ENCODE measurements around the gene RASA3. TPM values are rescaled to one million over a fixed set of nuclear protein-coding genes. Genes with fewer than 3 reads are reported as not detected.
A peak's percentile ranks its signal among the peaks of the same experiment; 100 is the strongest.

The RASA3 gene
- total RNA-seq, 6 experiments from 2014 or later = 3.5 to 7.9 (median 4.6) TPM

DNA sequence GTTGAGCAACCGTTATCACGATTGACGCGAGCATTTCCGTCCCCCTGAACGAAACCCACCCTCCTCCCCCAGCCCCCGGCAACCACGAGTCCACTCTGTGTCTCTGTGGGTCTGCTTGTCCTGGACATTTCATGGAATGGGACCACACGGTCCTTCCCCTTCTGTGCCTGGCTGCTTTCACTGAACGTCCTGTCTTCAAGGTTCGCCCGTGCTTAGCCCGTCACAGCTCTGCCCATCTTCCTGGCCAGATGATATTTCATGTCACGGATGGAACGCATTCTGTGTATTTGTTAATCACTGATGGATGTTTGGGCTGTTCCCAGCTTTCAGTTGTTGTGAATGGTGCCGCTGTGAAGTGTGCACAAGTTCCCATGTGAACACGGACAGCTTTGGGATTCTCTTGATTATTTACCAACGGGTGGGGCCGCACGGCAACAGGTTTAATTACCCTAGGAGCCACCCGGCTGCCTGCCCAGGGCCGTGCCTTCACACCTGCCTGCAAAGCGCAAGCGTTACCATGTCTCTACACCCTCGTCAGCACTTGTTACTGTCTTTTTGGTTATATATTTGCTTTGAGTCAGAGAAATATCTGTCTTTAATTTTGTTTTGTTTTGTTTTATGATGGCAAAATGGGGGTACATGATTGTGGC is 42.5 kb downstream of the RASA3 start:
- H3K9me3 ChIP-seq = no peaks in the 10 kb centered on the region
- no peaks in the 10 kb centered on the region for H3K27me3 ChIP-seq
- H3K4me3 ChIP-seq = no peak overlapping the region
- no peak overlapping the region for H3K27ac ChIP-seq
- H3K4me1 ChIP-seq = no peaks in the 10 kb centered on the region
- H3K36me3 ChIP-seq = no peaks in the 10 kb centered on the region
- DNase-seq (peak in 2 of 3 donors; percentile 22), ATAC-seq (no peak)
- WGBS (ENCODE audit: insufficient coverage, low coverage, low lambda C conversion rate, missing lambda C conversion rate) = 84% methylated on average over 18 of the region's 25 CpGs
- TF ChIP-seq POLR2A (IDR thresholded peaks at IDR 0.05) = no peak
- TF ChIP-seq, protein P1, sequence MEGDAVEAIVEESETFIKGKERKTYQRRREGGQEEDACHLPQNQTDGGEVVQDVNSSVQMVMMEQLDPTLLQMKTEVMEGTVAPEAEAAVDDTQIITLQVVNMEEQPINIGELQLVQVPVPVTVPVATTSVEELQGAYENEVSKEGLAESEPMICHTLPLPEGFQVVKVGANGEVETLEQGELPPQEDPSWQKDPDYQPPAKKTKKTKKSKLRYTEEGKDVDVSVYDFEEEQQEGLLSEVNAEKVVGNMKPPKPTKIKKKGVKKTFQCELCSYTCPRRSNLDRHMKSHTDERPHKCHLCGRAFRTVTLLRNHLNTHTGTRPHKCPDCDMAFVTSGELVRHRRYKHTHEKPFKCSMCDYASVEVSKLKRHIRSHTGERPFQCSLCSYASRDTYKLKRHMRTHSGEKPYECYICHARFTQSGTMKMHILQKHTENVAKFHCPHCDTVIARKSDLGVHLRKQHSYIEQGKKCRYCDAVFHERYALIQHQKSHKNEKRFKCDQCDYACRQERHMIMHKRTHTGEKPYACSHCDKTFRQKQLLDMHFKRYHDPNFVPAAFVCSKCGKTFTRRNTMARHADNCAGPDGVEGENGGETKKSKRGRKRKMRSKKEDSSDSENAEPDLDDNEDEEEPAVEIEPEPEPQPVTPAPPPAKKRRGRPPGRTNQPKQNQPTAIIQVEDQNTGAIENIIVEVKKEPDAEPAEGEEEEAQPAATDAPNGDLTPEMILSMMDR (IDR thresholded peaks at IDR 0.05) = no peak
- intact Hi-C loops (cut with DNase I) = no loop called here

DNA sequence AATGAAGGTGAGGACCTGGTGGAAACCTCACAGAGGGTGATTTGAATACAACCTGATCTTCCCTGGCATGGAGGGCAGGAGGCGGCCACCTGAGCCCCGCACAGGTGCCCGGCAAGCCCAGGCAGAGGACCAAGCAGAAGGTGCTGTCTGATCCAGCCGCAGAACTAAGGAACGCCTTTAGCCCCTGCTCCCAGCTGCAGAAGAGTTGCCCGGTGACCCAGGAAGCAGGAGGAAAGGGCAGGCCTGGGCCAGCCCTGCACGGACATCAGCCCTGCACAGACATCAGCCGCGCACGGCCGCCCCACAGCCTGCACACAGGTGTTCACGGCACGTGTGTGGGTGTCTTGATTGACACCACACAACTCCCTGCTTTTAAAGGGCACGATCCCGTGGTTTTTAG is 43.1 kb downstream of the RASA3 start:
- Histone ChIP-seq H3K27ac (no peak overlapping the region), H3K36me3 (no peaks in the 10 kb centered on the region), H3K4me3 (no peak overlapping the region), H3K4me1 (no peaks in the 10 kb centered on the region), H3K27me3 (no peaks in the 10 kb centered on the region), H3K9me3 (no peaks in the 10 kb centered on the region)
- WGBS (ENCODE audit: insufficient coverage, low coverage, low lambda C conversion rate, missing lambda C conversion rate) = 71% methylated on average over 3 of the region's 15 CpGs
- TF ChIP-seq, protein P1 (IDR thresholded peaks at IDR 0.05) = no peak
- no peak for TF ChIP-seq POLR2A (IDR thresholded peaks at IDR 0.05)
- DNase-seq (peak in 2 of 3 donors; percentile 24 to 39), ATAC-seq (no peak)
- intact Hi-C loops (cut with DNase I) = no loop called here

DNA sequence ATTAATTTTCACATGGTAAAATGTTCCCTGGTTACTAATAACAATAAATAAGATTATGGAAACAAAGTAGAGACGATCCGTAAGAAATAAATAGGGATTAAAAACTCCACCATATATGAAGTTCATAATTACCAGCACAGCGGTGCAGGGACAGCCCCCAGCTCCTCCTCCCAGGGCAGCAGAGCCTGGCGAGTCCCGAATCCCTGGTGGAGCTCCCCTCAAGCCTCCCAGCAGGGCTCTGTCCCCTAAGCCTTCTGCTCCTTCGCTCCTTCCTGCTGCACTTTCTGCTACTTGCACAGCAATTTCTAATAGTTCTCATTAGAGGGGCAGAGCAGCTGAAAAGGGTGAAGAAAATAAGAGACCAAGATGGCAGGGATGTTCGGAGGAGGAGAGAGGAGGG is 43.6 kb downstream of the RASA3 start:
- Histone ChIP-seq H3K9me3 (no peaks in the 10 kb centered on the region), H3K27ac (no peak overlapping the region), H3K36me3 (no peaks in the 10 kb centered on the region), H3K27me3 (no peaks in the 10 kb centered on the region), H3K4me3 (no peak overlapping the region), H3K4me1 (no peaks in the 10 kb centered on the region)
- 80% methylated on average over 7 of the region's 7 CpGs for WGBS (ENCODE audit: insufficient coverage, low coverage, low lambda C conversion rate, missing lambda C conversion rate)
- peak in 2 of 3 donors; percentile 15 to 26 for DNase-seq
- TF ChIP-seq, protein P1 (IDR thresholded peaks at IDR 0.05) = no peak
- TF ChIP-seq POLR2A (IDR thresholded peaks at IDR 0.05) = no peak
- ATAC-seq = no peak
- intact Hi-C loops (cut with DNase I) = no loop called here

DNA sequence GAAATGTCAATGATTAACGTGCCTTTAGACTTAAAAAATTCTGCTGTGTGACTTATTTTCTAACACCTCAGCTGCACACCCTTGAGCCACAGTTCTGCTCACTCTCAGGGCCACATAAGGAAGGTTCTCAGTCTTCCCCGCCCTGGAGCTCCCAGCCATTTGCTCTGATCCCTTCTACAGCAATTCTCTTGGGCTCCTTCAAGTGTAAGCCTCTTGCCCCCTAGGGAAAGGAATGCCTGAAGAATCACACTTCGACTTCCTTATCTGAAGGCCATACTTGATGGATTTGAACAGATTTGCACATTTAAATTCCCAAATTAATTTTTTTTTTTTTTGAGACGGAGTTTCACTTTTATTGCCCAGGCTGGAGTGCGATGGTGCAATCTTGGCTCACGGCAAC is 44.2 kb downstream of the RASA3 start:
- H3K36me3 ChIP-seq = no peaks in the 10 kb centered on the region
- H3K9me3 ChIP-seq = no peaks in the 10 kb centered on the region
- intact Hi-C loops (cut with DNase I) = no loop called here
- H3K4me3 ChIP-seq = no peak overlapping the region
- no peaks in the 10 kb centered on the region for H3K27me3 ChIP-seq
- DNase-seq (no peak), ATAC-seq (no peak)
- no peak overlapping the region for H3K27ac ChIP-seq
- no peak for TF ChIP-seq POLR2A (IDR thresholded peaks at IDR 0.05)
- TF ChIP-seq, protein P1 (IDR thresholded peaks at IDR 0.05) = no peak
- H3K4me1 ChIP-seq = no peaks in the 10 kb centered on the region
- 76% methylated on average over 5 of the region's 6 CpGs for WGBS (ENCODE audit: insufficient coverage, low coverage, low lambda C conversion rate, missing lambda C conversion rate)

All from right lobe of liver (tissue), 6 donors.